HepG2 (cell line): ENCODE data around the gene TLE7. TPM values are rescaled to one million over a fixed set of nuclear protein-coding genes. Genes with fewer than 3 reads are reported as not detected.

Experiments
- CC2D1A ChIP-seq: sonication (generic); formaldehyde crosslinking; IDR thresholded peaks from 2 replicates; pipeline ENCODE4 v1.8.1; 2023; ENCODE audit warnings: mild to moderate bottlenecking, missing genetic modification reagents
- HOXA9 ChIP-seq: sonication (generic); formaldehyde crosslinking; IDR thresholded peaks from 2 replicates; pipeline ENCODE4 v1.8.1; 2022; ENCODE audit warnings: missing genetic modification reagents, mild to moderate bottlenecking, moderate library complexity, borderline replicate concordance
- NFIB ChIP-seq: sonication (generic); formaldehyde crosslinking; IDR thresholded peaks from 2 replicates; pipeline ENCODE4 v1.9.0; 2021; ENCODE audit warnings: missing genetic modification reagents, mild to moderate bottlenecking, borderline replicate concordance
- NR1H2 ChIP-seq: sonication (generic); formaldehyde crosslinking; IDR thresholded peaks from 2 replicates; pipeline ENCODE4 v1.8.1; 2022; ENCODE audit warnings: low read depth, missing genetic modification reagents, borderline replicate concordance
- NR2F2 ChIP-seq: IDR thresholded peaks from 2 replicates; pipeline ENCODE4 v1.6.1; 2012; ENCODE audit warnings: low read depth, inconsistent platforms, borderline replicate concordance
- PRPF4 ChIP-seq: fragments of 200-400 bp; formaldehyde crosslinking; IDR thresholded peaks from 2 replicates; pipeline ENCODE4 v1.6.1; 2016; ENCODE audit warnings: low read length, low read depth; ENCODE audit not compliant: poor library complexity, severe bottlenecking
- SOX5 ChIP-seq: IDR thresholded peaks from 2 replicates; pipeline ENCODE4 v1.6.1; 2016; ENCODE audit warnings: borderline replicate concordance
- TP53 ChIP-seq: sonication (generic); formaldehyde crosslinking; conservative IDR thresholded peaks from 2 replicates; pipeline ENCODE4 v1.4.0; 2020; ENCODE audit warnings: missing genetic modification reagents
- YEATS4 ChIP-seq: sonication (generic); formaldehyde crosslinking; IDR thresholded peaks from 2 replicates; pipeline ENCODE4 v1.4.0; 2020; ENCODE audit warnings: missing genetic modification reagents, borderline replicate concordance
- ZNF33B ChIP-seq: sonication (generic); formaldehyde crosslinking; IDR thresholded peaks from 2 replicates; pipeline ENCODE4 v1.5.1; 2020; ENCODE audit warnings: mild to moderate bottlenecking, missing genetic modification reagents
- ZNF44 ChIP-seq: sonication (generic); formaldehyde crosslinking; IDR thresholded peaks from 2 replicates; pipeline ENCODE4 v1.5.1; 2020; ENCODE audit warnings: mild to moderate bottlenecking, missing genetic modification reagents
- polyA plus RNA-seq, 8 experiments: library from polyadenylated mRNA; depleted of rRNA in 3 of 8; stranded (reverse) in 7 of 8; unstranded in 1 of 8; fragments of >200 nt; fragmentation: Illumina TruSeq in 4 of 8; extraction: Trizol in 4 of 8; gene quantifications; 2 replicates each; pipeline versions ENCODE4 v1.2.1 to v1.2.3, GENCODE V29; 2011 to 2016; ENCODE audit warnings: low read depth in 4 of 8, missing spikeins in 1 of 8, mixed read lengths in 1 of 8; ENCODE audit not compliant: insufficient read depth in 1 of 8
- total RNA-seq, 5 experiments: library from RNA; depleted of rRNA; stranded (reverse); fragments of >200 nt; fragmentation: Illumina TruSeq; extraction: Trizol; gene quantifications; 2 replicates each; pipeline ENCODE4 v1.2.3, GENCODE V29; 2016; ENCODE audit warnings: low read depth in 1 of 5
- TF ChIP-seq, protein P1 (sequence below): sonication (generic); formaldehyde crosslinking; IDR thresholded peaks from 2 replicates; pipeline ENCODE4 v1.5.0; 2020; ENCODE audit warnings: mild to moderate bottlenecking, missing genetic modification reagents
- TF ChIP-seq, protein P2 (sequence below): sonication (generic); formaldehyde crosslinking; IDR thresholded peaks from 2 replicates; pipeline ENCODE4 v1.5.0; 2020; ENCODE audit warnings: missing genetic modification reagents, mild to moderate bottlenecking, borderline replicate concordance
- TF ChIP-seq, protein P3 (sequence below): IDR thresholded peaks from 2 replicates; pipeline ENCODE4 v1.6.1; 2012; ENCODE audit warnings: inconsistent platforms
- TF ChIP-seq, protein P4 (sequence below): sonication (generic); formaldehyde crosslinking; IDR thresholded peaks from 2 replicates; pipeline ENCODE4 v1.8.1; 2023; ENCODE audit warnings: mild to moderate bottlenecking, missing genetic modification reagents, borderline replicate concordance
- TF ChIP-seq, protein P5 (sequence below): sonication (generic); formaldehyde crosslinking; IDR thresholded peaks from 2 replicates; pipeline ENCODE4 v1.8.0; 2022; ENCODE audit warnings: missing genetic modification reagents, mild to moderate bottlenecking, moderate library complexity, borderline replicate concordance
- TF ChIP-seq, protein P6 (sequence below): sonication (generic); formaldehyde crosslinking; IDR thresholded peaks from 2 replicates; pipeline ENCODE4 v1.8.0; 2022; ENCODE audit warnings: mild to moderate bottlenecking, missing genetic modification reagents, moderate library complexity
- TF ChIP-seq, protein P7 (sequence below): sonication (generic); formaldehyde crosslinking; IDR thresholded peaks from 2 replicates; pipeline ENCODE4 v1.5.1; 2020; ENCODE audit warnings: mild to moderate bottlenecking, missing genetic modification reagents, moderate library complexity
- TF ChIP-seq, protein P8 (sequence below): IDR thresholded peaks from 2 replicates; pipeline ENCODE4 v1.6.1; 2016; ENCODE audit warnings: low read depth, control low read depth

The TLE7 gene
- total and polyA plus RNA-seq, 2 of the 13 experiments (the other 11 are each of a cell fraction or from before 2014, with no cell fraction given) = not detected

DNA sequence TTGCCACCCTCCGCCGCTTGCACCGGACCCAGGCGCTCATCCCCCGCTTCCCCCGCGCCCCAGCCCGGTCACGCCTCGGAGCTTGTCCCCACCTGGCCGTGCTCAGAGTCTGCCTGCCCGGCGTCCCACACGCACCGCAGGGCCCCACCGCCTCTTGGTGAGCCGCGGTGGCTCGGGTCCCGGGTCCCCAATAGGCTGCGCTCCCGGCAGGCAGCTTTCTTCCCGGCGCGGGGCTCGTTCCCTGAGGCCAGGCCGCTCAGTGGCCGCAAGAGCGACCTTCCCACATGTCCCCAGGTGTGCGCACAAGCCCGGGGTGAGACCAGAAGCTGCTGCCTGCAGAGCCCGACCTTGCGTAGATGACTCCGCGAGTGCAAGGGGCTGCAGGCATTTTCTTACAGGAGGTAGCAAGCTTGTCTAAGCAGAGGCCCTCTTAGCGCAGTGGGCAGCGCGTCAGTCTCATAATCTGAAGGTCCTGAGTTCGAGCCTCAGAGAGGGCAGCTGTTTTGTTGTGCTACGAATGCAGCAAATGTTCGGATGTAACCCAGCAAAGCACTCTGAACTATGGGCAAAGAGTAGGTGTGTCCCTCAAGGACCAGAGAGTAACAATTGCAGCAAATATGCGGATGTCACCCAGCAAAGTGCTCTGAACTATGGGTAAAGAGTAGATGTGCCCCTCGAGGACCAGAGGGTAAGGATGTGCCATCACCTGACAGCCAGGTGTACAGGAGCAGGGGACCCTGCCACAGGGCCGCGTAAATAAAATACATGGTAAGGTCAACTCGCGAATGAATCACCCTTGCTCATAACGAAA, 15.6 kb downstream of the TLE7 start (continued):
- TF ChIP-seq, protein P1, sequence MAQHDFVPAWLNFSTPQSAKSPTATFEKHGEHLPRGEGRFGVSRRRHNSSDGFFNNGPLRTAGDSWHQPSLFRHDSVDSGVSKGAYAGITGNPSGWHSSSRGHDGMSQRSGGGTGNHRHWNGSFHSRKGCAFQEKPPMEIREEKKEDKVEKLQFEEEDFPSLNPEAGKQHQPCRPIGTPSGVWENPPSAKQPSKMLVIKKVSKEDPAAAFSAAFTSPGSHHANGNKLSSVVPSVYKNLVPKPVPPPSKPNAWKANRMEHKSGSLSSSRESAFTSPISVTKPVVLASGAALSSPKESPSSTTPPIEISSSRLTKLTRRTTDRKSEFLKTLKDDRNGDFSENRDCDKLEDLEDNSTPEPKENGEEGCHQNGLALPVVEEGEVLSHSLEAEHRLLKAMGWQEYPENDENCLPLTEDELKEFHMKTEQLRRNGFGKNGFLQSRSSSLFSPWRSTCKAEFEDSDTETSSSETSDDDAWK (CRISPR knock-in tag) = no peak
- TF ChIP-seq TP53 (CRISPR knock-in tag) = peak; percentile 82; the same call in 1 of the 2 replicates
- TF ChIP-seq PRPF4 = peak; percentile 79
- TF ChIP-seq ZNF44 (CRISPR knock-in tag) = peak; percentile 96
- peak; percentile 93; the same call in 1 of the 2 replicates for TF ChIP-seq ZNF33B
- TF ChIP-seq, protein P2, sequence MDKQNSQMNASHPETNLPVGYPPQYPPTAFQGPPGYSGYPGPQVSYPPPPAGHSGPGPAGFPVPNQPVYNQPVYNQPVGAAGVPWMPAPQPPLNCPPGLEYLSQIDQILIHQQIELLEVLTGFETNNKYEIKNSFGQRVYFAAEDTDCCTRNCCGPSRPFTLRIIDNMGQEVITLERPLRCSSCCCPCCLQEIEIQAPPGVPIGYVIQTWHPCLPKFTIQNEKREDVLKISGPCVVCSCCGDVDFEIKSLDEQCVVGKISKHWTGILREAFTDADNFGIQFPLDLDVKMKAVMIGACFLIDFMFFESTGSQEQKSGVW (CRISPR knock-in tag) = no peak
- TF ChIP-seq, protein P3, sequence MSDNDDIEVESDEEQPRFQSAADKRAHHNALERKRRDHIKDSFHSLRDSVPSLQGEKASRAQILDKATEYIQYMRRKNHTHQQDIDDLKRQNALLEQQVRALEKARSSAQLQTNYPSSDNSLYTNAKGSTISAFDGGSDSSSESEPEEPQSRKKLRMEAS = peak; percentile 84
- TF ChIP-seq, protein P4, sequence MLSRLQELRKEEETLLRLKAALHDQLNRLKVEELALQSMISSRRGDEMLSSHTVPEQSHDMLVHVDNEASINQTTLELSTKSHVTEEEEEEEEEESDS (CRISPR knock-in tag) = 0 out of 2 replicates have a peak, but pooled peaks have one; percentile 24
- peak; percentile 55; the same call in 1 of the 2 replicates for TF ChIP-seq NR1H2 (CRISPR knock-in tag)
- peak; percentile 94; the same call in 1 of the 2 replicates for TF ChIP-seq SOX5 (CRISPR knock-in tag)
- peak; percentile 26; the same call in 1 of the 2 replicates for TF ChIP-seq NR2F2
- TF ChIP-seq YEATS4 (CRISPR knock-in tag) = peak; percentile 67
- peak; percentile 82; the same call in 1 of the 2 replicates for TF ChIP-seq CC2D1A
- TF ChIP-seq, protein P5, sequence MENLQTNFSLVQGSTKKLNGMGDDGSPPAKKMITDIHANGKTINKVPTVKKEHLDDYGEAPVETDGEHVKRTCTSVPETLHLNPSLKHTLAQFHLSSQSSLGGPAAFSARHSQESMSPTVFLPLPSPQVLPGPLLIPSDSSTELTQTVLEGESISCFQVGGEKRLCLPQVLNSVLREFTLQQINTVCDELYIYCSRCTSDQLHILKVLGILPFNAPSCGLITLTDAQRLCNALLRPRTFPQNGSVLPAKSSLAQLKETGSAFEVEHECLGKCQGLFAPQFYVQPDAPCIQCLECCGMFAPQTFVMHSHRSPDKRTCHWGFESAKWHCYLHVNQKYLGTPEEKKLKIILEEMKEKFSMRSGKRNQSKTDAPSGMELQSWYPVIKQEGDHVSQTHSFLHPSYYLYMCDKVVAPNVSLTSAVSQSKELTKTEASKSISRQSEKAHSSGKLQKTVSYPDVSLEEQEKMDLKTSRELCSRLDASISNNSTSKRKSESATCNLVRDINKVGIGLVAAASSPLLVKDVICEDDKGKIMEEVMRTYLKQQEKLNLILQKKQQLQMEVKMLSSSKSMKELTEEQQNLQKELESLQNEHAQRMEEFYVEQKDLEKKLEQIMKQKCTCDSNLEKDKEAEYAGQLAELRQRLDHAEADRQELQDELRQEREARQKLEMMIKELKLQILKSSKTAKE (CRISPR knock-in tag) = peak; percentile 54; the same call in 1 of the 2 replicates
- no peak for TF ChIP-seq HOXA9
- no peak for TF ChIP-seq NFIB (CRISPR knock-in tag)
- TF ChIP-seq, protein P6, sequence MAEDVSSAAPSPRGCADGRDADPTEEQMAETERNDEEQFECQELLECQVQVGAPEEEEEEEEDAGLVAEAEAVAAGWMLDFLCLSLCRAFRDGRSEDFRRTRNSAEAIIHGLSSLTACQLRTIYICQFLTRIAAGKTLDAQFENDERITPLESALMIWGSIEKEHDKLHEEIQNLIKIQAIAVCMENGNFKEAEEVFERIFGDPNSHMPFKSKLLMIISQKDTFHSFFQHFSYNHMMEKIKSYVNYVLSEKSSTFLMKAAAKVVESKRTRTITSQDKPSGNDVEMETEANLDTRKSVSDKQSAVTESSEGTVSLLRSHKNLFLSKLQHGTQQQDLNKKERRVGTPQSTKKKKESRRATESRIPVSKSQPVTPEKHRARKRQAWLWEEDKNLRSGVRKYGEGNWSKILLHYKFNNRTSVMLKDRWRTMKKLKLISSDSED (CRISPR knock-in tag) = no peak
- TF ChIP-seq, protein P7, sequence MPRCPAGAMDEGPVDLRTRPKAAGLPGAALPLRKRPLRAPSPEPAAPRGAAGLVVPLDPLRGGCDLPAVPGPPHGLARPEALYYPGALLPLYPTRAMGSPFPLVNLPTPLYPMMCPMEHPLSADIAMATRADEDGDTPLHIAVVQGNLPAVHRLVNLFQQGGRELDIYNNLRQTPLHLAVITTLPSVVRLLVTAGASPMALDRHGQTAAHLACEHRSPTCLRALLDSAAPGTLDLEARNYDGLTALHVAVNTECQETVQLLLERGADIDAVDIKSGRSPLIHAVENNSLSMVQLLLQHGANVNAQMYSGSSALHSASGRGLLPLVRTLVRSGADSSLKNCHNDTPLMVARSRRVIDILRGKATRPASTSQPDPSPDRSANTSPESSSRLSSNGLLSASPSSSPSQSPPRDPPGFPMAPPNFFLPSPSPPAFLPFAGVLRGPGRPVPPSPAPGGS (CRISPR knock-in tag) = peak; percentile 77
- TF ChIP-seq, protein P8, sequence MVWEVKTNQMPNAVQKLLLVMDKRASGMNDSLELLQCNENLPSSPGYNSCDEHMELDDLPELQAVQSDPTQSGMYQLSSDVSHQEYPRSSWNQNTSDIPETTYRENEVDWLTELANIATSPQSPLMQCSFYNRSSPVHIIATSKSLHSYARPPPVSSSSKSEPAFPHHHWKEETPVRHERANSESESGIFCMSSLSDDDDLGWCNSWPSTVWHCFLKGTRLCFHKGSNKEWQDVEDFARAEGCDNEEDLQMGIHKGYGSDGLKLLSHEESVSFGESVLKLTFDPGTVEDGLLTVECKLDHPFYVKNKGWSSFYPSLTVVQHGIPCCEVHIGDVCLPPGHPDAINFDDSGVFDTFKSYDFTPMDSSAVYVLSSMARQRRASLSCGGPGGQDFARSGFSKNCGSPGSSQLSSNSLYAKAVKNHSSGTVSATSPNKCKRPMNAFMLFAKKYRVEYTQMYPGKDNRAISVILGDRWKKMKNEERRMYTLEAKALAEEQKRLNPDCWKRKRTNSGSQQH (CRISPR knock-in tag) = peak; percentile 35; the same call in 1 of the 2 replicates
